Vagina (tissue), 2 donors: ENCODE results near the gene UBTD1.

ENCODE experiments used
- POLR2A ChIP-seq, 2 donors: fragments of 450-650 bp; IDR thresholded peaks; one replicate each; pipeline ENCODE4 v1.6.1; 2017; ENCODE audit warnings: antibody characterized with exemption in 2 of 2, mild to moderate bottlenecking in 2 of 2, moderate library complexity in 2 of 2
- POLR2AphosphoS5 ChIP-seq, 2 donors: sonication (generic); formaldehyde crosslinking; IDR thresholded peaks; one replicate each; pipeline ENCODE4 v1.9.0; 2017; ENCODE audit warnings: antibody characterized with exemption in 2 of 2, mild to moderate bottlenecking in 2 of 2, low read depth in 1 of 2; ENCODE audit not compliant: insufficient read depth in 1 of 2
- TF ChIP-seq, protein P1 (sequence below), 3 experiments: fragments of 450-650 bp in 2 of 3; fragments of 200-600 bp in 1 of 3; sonication (generic) in 1 of 3; IDR thresholded peaks; one replicate each; pipeline ENCODE4 v1.5.1; 2017 to 2019; ENCODE audit warnings: antibody characterized with exemption in 3 of 3, mild to moderate bottlenecking in 2 of 3, moderate library complexity in 2 of 3

GRCh38 chr10:97571622-97572021 is 72.9 kb downstream of the UBTD1 start:
- TF ChIP-seq, protein P1, sequence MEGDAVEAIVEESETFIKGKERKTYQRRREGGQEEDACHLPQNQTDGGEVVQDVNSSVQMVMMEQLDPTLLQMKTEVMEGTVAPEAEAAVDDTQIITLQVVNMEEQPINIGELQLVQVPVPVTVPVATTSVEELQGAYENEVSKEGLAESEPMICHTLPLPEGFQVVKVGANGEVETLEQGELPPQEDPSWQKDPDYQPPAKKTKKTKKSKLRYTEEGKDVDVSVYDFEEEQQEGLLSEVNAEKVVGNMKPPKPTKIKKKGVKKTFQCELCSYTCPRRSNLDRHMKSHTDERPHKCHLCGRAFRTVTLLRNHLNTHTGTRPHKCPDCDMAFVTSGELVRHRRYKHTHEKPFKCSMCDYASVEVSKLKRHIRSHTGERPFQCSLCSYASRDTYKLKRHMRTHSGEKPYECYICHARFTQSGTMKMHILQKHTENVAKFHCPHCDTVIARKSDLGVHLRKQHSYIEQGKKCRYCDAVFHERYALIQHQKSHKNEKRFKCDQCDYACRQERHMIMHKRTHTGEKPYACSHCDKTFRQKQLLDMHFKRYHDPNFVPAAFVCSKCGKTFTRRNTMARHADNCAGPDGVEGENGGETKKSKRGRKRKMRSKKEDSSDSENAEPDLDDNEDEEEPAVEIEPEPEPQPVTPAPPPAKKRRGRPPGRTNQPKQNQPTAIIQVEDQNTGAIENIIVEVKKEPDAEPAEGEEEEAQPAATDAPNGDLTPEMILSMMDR (IDR thresholded peaks at IDR 0.05) = no peak
- TF ChIP-seq POLR2A (IDR thresholded peaks at IDR 0.05) (no peak), POLR2AphosphoS5 (IDR thresholded peaks at IDR 0.05; ENCODE audit: insufficient read depth in 1 of 2, low read depth in 1 of 2) (peak in 1 of 2 donors; percentile 45)
